Tongue (tissue), 2 donors: ENCODE results near the gene RPL36AL. TPM values are rescaled to one million over a fixed set of nuclear protein-coding genes. Genes with fewer than 3 reads are reported as not detected.
"Not testable (repeated sequence)": the region's sequence is repeated elsewhere in the genome, so short reads cannot be mapped to it uniquely, and the experiment has no call there.

ENCODE experiments used
- DNase-seq: peaks from one replicate; pipeline ENCODE4 v3.0.0-alpha.2; 2015
- total RNA-seq: library from RNA; depleted of rRNA; stranded (reverse); fragments of >200 nt; gene quantifications from one replicate; pipeline ENCODE4 v1.2.3, GENCODE V29; 2014

RPL36AL gene
- total RNA-seq, 1 donor from 2014 or later: 123 TPM

GRCh38 chr14:49619273-49619672 lies 1.2 kb downstream of the RPL36AL start:
- not testable (repeated sequence) for DNase-seq

GRCh38 chr14:49617852-49618519 lies 2.4 kb downstream of the RPL36AL start:
- no peak for DNase-seq

- no peak for DNase-seq
These were observed 4.7 kb downstream of the RPL36AL start for GRCh38 chr14:49615776-49616175.

- DNase-seq: no peak
These were observed 6.2 kb downstream of the RPL36AL start for GRCh38 chr14:49614196-49614595.

GRCh38 chr14:49612671-49613070 lies 7.8 kb downstream of the RPL36AL start:
- DNase-seq: no peak

- DNase-seq: no peak
These were observed 8.2 kb downstream of the RPL36AL start for GRCh38 chr14:49612251-49612650.

- DNase-seq: no peak
These were observed 12.8 kb downstream of the RPL36AL start for GRCh38 chr14:49607583-49607982.

GRCh38 chr14:49598485-49599300 lies 21.7 kb downstream of the RPL36AL start, which contains the start of gene LRR1:
LRR1 (plus strand) TSS chr14:49598940; CDS start chr14:49599021, 81 bp downstream.
- DNase-seq: peak; percentile 91

- no peak for DNase-seq
These were observed 22.3 kb downstream of the RPL36AL start for GRCh38 chr14:49598189-49598484.

GRCh38 chr14:49594347-49595091 lies 25.9 kb downstream of the RPL36AL start:
- DNase-seq: peak; percentile 18

GRCh38 chr14:49593016-49593415 lies 27.4 kb downstream of the RPL36AL start:
- DNase-seq: no peak

- DNase-seq: no peak
These were observed 31.0 kb downstream of the RPL36AL start for GRCh38 chr14:49589387-49589786.

- DNase-seq: peak; percentile 86
These were observed 33.6 kb downstream of the RPL36AL start for GRCh38 chr14:49586673-49587460.

- peak; percentile 100 for DNase-seq
These were observed 34.4 kb downstream of the RPL36AL start, which contains the start of gene RPS29 for GRCh38 chr14:49585803-49586672. RPS29 (minus strand) TSS chr14:49586380; CDS start chr14:49586346, 34 bp downstream.

GRCh38 chr14:49584981-49585640 lies 35.3 kb downstream of the RPL36AL start:
- DNase-seq: not testable (repeated sequence)

GRCh38 chr14:49584058-49584457 lies 36.4 kb downstream of the RPL36AL start:
- DNase-seq: no peak

- DNase-seq: no peak
These were observed 36.8 kb downstream of the RPL36AL start for GRCh38 chr14:49583629-49584028.

- no peak for DNase-seq
These were observed 38.1 kb downstream of the RPL36AL start for GRCh38 chr14:49582113-49582977.
